SU-DHL-6 (cell line): ENCODE data around the gene TSPAN18.

Source experiments
- EZH2phosphoT487 ChIP-seq: fragments of 200-600 bp; sonication (generic), shearing (Covaris generic); conservative IDR thresholded peaks from 2 replicates; pipeline ENCODE4 v1.6.1; 2018; ENCODE audit warnings: mild to moderate bottlenecking, antibody characterized with exemption, low read length, moderate library complexity, mixed read lengths
- TF ChIP-seq, protein P1 (sequence below): fragments of 200-600 bp; sonication (generic); IDR thresholded peaks from one replicate; pipeline ENCODE4 v1.5.1; 2017; ENCODE audit warnings: antibody characterized with exemption, mild to moderate bottlenecking, low read length, moderate library complexity; ENCODE audit not compliant: insufficient read depth, poor library complexity, severe bottlenecking

DNA sequence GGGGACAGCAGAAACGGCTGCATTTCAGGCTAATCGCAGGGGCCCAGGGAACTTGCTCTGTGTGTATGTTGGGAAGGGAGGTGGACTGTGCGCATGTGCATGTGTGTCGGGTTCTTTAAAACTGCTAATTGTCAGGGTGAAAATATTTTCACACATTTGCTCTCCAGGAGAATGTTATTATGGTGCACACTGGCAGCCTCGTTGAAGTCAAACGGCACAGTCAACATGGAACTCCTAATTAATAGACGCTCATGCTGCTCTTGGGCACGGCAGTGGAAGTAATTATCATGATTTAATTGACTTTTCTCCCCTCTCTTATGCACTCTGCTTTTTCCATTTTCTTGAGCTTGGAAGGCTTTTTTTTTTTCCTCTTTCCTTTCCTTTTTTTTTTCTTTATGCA is 92.6 kb downstream of the TSPAN18 start:
- TF ChIP-seq, protein P1, sequence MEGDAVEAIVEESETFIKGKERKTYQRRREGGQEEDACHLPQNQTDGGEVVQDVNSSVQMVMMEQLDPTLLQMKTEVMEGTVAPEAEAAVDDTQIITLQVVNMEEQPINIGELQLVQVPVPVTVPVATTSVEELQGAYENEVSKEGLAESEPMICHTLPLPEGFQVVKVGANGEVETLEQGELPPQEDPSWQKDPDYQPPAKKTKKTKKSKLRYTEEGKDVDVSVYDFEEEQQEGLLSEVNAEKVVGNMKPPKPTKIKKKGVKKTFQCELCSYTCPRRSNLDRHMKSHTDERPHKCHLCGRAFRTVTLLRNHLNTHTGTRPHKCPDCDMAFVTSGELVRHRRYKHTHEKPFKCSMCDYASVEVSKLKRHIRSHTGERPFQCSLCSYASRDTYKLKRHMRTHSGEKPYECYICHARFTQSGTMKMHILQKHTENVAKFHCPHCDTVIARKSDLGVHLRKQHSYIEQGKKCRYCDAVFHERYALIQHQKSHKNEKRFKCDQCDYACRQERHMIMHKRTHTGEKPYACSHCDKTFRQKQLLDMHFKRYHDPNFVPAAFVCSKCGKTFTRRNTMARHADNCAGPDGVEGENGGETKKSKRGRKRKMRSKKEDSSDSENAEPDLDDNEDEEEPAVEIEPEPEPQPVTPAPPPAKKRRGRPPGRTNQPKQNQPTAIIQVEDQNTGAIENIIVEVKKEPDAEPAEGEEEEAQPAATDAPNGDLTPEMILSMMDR = no peak
- TF ChIP-seq EZH2phosphoT487 = no peak
